Astrocyte of the cerebellum (primary cell): ENCODE results near the gene CCR2.

Experiments
- DNase-seq: peaks from one replicate; pipeline ENCODE4 v3.0.0-alpha.2; 2011; ENCODE audit warnings: low read depth
- H3K4me3 ChIP-seq: 2 replicates; pipeline ENCODE4 v1.5.1; 2011; ENCODE audit warnings: mild to moderate bottlenecking, low read depth, low read length, moderate library complexity
- in situ Hi-C: cut with HindIII; loops from 2 replicates; pipeline ENCODE4 v1.10.0; 2017; ENCODE audit warnings: low sequenced_read_pairs
- TF ChIP-seq, protein P1 (sequence below): IDR thresholded peaks from 2 replicates; pipeline ENCODE4 v1.5.1; 2012; ENCODE audit warnings: low read length, low read depth, moderate library complexity, mild to moderate bottlenecking; ENCODE audit errors: missing control alignments

CCR2 gene

GRCh38 chr3:46374755-46375154 is 20.8 kb downstream of the CCR2 start:
- in situ Hi-C loops: no loop called here
- no peak overlapping the region for H3K4me3 ChIP-seq

DNA sequence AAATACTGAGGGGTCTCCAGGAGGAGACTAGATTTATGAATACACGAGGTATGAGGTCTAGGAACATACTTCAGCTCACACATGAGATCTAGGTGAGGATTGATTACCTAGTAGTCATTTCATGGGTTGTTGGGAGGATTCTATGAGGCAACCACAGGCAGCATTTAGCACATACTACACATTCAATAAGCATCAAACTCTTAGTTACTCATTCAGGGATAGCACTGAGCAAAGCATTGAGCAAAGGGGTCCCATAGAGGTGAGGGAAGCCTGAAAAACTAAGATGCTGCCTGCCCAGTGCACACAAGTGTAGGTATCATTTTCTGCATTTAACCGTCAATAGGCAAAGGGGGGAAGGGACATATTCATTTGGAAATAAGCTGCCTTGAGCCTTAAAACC is 21.3 kb downstream of the CCR2 start:
- no peak overlapping the region for H3K4me3 ChIP-seq
- TF ChIP-seq, protein P1, sequence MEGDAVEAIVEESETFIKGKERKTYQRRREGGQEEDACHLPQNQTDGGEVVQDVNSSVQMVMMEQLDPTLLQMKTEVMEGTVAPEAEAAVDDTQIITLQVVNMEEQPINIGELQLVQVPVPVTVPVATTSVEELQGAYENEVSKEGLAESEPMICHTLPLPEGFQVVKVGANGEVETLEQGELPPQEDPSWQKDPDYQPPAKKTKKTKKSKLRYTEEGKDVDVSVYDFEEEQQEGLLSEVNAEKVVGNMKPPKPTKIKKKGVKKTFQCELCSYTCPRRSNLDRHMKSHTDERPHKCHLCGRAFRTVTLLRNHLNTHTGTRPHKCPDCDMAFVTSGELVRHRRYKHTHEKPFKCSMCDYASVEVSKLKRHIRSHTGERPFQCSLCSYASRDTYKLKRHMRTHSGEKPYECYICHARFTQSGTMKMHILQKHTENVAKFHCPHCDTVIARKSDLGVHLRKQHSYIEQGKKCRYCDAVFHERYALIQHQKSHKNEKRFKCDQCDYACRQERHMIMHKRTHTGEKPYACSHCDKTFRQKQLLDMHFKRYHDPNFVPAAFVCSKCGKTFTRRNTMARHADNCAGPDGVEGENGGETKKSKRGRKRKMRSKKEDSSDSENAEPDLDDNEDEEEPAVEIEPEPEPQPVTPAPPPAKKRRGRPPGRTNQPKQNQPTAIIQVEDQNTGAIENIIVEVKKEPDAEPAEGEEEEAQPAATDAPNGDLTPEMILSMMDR: no peak
- in situ Hi-C loops: no loop called here
- DNase-seq: no peak

More at GRCh38 chr3:46374755-46375154, 20.8 kb downstream of the CCR2 start:
- TF ChIP-seq, protein P1: no peak
- no peak for DNase-seq

GRCh38 chr3:46375814-46376213 is 21.9 kb downstream of the CCR2 start:
- no peak for DNase-seq
- no peak overlapping the region for H3K4me3 ChIP-seq
- TF ChIP-seq, protein P1: no peak
- in situ Hi-C loops: no loop called here

DNA sequence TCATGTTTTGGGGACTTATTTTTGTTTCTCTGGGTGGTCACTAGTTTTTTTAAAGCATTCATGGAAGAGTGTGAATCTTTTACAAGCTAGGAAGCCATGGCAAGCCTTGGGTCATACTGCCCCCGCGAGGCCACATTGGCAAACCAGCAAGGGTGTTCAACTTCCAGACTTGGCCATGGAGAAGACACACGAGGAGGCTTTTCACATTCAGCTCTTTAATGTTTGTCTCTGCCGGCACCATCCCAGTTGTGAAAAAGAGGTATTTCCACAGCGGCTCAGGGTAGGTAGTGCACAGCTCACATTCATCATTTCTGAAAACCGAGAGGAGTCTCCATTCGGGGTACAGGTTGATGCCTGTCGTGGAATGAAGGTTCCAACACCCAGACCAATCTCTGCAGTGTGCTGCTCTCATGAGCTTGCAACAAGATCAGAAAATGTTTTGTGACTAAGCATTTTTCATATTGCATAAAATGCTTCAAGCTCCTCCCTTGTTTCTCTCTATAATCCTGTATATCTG is 24.6 kb downstream of the CCR2 start:
- H3K4me3 ChIP-seq: no peak overlapping the region
- in situ Hi-C loops: no loop called here
- DNase-seq: peak; percentile 19
- TF ChIP-seq, protein P1: peak; percentile 78

- in situ Hi-C loops: no loop called here
- TF ChIP-seq, protein P1: no peak
- DNase-seq: peak; percentile 8
- H3K4me3 ChIP-seq: no peak overlapping the region
These were observed 26.7 kb downstream of the CCR2 start for GRCh38 chr3:46380471-46381221.

GRCh38 chr3:46381625-46382024 is 27.7 kb downstream of the CCR2 start:
- TF ChIP-seq, protein P1: no peak
- in situ Hi-C loops: no loop called here

More at GRCh38 chr3:46381625-46382024, 27.7 kb downstream of the CCR2 start:
- H3K4me3 ChIP-seq: no peak overlapping the region
- no peak for DNase-seq
